HG03457 (cell line): ENCODE measurements around the gene HACD3.
"Not testable (repeated sequence)": the region's sequence is repeated elsewhere in the genome, so short reads cannot be mapped to it uniquely, and the experiment has no call there.

ENCODE experiments used
- ATAC-seq: cut with Tn5 transposase; IDR thresholded peaks from one replicate; pipeline ENCODE4 v1.9.1; 2021; ENCODE audit warnings: moderate number of reproducible peaks; ENCODE audit not compliant: unreplicated experiment

HACD3 gene

GRCh38 chr15:65547841-65548240 is 17.6 kb downstream of the HACD3 start:
- ATAC-seq, result no peak

DNA sequence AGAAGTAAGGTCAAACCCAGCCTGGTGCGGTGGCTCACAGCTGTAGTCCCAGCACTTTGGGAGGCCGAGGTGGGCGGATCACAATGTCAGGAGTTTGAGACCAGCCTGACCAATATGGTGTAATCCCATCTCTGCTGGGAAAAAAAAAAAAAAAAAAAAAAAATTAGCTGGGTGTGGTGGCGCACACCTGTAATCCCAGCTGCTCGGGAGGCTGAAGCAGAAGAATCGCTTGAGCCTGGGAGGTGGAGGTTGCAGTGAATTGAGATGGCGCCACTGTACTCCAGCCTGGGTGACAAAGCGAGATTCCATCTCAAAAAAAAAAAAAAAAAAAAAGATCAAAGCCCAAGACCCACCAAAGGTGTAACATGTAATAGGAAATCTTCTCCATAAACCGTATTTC is 19.0 kb downstream of the HACD3 start:
- not testable (repeated sequence) for ATAC-seq

DNA sequence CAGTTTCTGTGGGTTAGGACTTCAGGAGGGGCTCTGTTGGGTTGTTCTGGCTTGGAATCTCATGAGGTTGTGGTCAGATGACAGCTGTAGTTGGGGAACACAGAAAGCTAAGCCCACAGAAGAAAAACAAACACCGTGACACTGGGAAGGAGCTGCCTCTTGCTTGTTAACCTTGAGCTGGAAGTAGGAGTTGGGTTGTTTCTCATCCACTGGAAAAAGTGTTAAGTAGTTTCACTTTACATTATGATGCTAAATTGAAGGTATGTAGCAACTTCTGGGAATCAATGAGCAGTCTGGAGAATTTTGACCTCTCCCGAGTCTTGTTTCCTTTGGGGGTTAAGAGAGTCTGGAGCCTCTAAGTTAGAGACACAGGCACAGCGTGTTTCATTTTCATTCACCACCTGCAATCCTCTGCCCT is 20.4 kb downstream of the HACD3 start:
- no peak for ATAC-seq

DNA sequence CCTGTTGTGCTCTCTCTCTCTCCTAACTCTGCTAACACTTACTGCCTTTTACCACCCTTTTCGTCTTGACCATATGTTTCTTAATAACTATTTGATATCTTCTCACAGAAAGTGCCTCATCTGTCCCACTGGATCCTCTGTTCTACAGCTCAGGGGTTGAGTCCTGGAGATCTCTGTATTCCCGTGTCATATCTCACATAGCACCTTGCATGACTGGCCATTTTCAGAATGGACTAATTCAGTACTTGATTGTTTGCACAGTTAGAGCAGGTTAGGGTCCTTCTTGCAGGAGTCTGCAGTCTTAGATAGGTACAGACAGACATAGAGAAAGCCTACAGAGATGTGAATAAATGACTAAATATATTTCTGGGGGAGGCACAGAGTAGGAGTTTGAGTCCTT is 20.9 kb downstream of the HACD3 start:
- no peak for ATAC-seq

GRCh38 chr15:65552851-65553250 is 22.6 kb downstream of the HACD3 start:
- ATAC-seq, result not testable (repeated sequence)

- ATAC-seq, result no peak
These were observed 23.4 kb downstream of the HACD3 start for GRCh38 chr15:65553691-65554090.

DNA sequence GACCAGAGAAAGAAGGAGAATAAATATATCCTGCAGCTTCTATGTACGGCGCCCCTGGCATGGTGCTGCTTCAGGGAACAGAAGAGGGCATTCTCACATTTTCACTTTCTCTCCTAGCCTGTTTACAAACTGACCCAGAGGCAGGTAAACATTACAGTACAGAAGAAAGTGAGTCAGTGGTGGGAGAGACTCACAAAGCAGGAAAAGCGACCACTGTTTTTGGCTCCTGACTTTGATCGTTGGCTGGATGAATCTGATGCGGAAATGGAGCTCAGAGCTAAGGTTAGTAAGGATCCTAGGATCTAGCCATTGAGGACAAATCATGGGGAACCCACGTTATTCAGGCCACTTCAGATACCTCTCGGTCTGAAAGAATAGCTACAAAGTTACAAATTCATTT is 26.4 kb downstream of the HACD3 start:
- no peak for ATAC-seq

DNA sequence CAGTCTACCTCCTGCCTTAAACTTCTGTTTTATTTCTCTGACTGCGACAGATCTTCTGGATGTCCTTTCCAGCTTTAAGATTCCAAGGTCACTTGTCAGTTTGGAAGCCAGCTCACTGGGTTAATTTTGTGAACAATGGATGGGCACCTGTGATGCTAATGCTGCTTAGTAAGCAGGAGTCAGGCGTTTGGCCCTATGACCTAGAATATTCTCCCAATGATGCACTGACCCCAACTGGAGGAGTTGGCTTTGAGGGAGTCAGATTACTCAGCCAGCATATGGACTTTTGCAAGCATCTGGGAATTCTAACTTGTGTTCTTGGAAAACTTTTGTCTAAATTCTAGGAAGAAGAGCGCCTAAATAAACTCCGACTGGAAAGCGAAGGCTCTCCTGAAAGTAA is 28.1 kb downstream of the HACD3 start:
- ATAC-seq, result no peak

DNA sequence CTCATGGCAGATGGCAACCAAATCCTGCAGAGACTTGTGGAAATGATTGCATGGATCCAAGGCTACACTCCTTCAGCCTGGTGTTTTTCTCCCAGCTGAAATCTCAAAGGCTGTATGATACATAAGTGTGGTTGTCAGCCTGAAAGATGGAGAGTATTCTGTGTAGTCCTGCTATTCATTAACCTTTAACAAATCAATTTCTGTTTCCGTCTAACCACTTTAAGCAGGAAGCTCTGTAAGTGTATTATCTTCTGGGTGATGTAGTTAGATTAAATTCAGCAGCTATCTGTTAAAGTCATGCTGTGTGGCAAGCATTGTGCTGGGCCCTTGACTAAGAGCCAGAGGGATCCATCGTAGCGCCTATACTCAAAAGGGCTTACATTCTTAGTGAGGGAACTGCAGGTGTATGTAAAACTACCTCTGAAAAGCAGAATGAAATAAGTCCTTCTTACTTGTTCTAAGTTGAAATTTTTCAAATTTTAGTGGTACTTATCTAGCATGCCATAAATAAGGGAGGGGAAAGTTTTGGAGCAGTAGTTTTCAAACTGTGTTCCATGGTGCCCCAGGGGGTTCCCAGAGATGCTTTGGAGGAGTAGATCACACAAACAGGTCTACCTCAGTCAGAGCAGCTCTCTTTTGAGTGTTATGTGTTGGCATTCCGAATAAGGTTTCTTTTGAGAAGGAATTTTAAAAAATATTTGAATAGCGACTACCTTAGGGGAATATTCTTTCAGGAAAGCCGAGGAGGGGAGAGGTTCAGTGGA is 28.9 kb downstream of the HACD3 start:
- ATAC-seq, result no peak

GRCh38 chr15:65559941-65560340 is 29.7 kb downstream of the HACD3 start:
- no peak for ATAC-seq

DNA sequence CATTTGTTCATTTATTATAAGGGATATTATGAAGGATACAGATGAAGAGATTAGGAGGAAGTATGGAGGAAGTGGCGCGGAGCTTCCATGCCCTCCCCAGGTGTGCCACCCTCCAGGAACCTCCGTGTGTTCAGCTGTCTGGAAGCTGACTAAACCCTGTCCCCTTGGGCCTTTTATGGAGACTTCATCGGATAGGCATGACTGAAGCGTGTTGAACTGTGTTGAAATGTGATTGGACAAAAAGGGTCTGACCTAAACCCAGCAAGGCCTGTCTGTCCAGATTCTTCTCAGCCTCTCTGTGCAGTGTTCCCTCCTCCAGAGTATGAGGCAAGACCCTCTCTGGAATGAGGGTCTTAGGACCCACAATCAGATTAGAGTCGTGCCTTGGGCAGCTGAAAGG is 31.7 kb downstream of the HACD3 start:
- no peak for ATAC-seq

GRCh38 chr15:65569728-65570127 is 39.5 kb downstream of the HACD3 start:
- ATAC-seq, result no peak

- no peak for ATAC-seq
These were observed 41.7 kb downstream of the HACD3 start for GRCh38 chr15:65571971-65572370.

- no peak for ATAC-seq
These were observed 46.4 kb downstream of the HACD3 start for GRCh38 chr15:65576664-65577063.

DNA sequence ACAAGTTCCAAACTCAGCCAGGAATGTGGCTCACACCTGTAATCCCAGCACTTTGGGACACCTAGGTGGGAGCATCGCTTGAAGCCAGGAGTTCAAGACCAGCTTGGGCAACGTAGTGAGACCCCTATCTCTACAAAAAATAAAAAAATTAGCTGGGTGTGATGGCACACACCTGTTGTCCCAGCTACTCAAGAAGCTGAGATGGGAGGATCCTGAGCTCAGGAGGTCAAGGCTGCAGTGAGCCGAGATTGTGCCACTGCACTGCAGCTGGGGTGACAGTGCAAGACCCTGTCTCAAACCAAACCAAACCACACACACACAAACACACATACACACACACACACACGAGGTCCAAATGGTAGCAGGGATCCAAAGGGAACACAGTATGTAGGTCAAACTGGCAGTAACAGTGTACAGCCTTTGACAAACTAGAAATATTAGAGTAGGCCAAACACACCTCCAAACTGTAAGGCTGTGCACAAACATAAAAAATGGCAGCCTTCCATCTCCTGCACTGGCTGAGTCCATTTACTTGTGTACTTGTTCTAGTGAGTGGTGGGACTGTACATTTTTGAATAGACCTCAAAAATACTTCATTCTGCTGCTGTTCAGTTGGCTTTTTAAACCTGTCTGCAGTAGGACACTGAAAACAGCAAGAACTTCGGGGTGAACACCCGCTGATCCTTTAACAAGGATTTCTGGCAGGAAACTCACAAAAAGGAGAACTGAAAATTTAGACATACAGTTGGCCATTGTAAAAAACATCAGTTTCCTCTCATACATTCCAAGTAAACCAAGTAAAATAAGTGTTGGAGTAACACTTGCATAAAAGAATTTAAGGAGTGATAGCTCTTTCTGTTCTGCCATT is 47.1 kb downstream of the HACD3 start:
- ATAC-seq, result no peak

DNA sequence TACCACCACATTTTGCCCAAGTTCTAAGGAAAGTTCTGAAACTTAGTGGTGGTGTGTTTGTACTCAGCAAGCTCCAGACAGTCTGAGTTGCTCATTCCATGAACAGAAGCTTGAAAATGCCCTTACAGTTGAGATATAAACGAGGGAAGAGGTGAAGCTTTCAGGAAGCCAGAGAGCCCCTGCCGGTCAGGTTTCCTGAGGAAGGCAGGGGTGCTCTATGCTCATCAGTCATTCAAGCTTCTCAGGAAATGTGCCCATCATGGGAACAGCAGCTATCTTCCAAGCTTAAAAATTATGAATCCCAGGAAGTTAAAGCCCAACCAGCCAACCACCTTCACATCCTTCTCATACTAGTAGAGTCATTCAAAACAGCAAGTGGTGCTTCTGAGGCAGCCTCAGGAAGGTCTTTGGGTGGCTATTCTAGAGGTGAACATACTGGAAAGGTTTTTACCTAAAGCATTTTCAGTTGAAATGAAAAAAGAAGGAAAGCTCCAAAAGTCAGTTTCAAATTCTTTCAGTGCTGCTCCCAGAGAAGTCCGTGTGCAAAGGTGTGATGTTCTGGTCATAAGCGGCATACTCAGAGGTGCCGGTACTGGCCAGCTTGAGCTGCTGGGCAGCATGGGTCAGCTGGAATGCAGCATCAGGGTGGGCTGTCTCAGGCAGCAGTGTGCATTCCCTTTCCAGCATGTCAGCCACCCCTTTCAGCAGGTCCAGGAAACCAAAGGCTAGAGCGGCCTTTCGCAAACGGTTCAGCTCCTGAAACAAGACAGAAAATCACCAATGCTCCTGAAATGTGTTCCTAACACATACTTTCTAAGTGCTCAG is 48.9 kb downstream of the HACD3 start:
- ATAC-seq, result no peak

DNA sequence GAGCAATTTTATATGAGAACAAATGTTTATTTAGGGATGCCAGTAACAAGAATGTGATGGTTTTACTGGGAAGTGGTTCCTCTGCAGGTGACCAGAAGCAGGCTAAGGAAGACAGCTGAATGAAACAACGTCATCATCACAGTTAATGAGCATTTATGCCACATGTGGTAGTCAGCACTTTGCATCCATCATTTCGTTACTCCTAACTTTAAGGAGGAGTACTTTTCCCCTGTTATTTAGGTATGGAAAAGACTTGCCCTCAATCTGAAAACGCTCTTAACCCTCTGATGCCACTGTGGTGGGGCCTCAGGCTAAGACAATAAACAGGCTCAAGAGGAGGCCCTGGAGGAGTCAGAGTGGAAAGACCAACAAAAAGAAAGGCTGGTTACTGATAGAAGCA is 49.5 kb downstream of the HACD3 start:
- no peak for ATAC-seq

DNA sequence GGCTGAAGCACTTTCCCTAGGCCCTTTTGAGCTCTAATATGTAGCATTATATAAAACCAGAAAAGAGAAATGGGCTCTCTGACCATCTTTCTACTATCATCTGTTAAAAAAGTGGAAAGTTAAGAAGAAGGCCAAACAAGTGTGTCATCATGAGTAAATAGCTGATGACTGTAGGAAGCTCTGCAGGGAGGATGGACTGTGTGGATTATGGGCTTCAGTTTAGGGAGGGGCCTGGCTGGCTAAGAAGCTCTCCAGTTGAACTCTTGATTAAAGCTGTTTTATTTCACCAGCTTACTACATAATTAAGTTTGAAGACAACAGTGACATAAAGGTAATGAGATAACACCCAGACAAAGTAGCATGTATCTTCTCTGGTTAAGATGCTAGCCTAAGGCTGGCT is 50.0 kb downstream of the HACD3 start:
- ATAC-seq, result no peak

GRCh38 chr15:65583701-65584100 is 53.4 kb downstream of the HACD3 start:
- ATAC-seq, result no peak

- no peak for ATAC-seq
These were observed 54.0 kb downstream of the HACD3 start for GRCh38 chr15:65584241-65584640.

DNA sequence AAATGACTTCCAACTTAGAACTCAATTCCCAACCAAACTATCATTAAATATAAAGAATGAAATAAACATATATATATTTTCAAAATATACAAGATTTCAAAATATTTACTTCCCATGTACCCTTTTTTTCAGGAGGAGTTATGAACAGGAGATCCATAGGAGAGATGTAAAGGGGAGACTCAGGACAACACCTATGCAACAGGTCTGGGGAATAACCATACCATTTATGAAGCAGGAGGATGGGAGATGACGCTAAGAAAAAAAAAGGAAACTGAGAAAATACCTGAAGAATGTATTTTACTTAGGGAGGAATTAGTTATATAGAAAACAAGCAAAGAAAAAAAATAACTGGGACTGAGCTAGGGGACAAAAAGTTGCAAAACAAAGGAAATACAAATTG is 56.8 kb downstream of the HACD3 start:
- no peak for ATAC-seq
